Natural killer cell (primary cell): ENCODE measurements around the gene LARP1B. TPM values are rescaled to one million over a fixed set of nuclear protein-coding genes. Genes with fewer than 3 reads are reported as not detected.
A peak's percentile ranks its signal among the peaks of the same experiment; 100 is the strongest.

Experiments used
- ATAC-seq, 3 donors: fragments of 150-1000 bp in 2 of 3; fragments of 200-7000 bp in 1 of 3; cut with Tn5 transposase; 1 replicate in 1 of 3; 2 replicates in 2 of 3; pipeline ENCODE4 v1.10.0; 2021; ENCODE audit warnings: mild to moderate bottlenecking in 2 of 3, moderate library complexity in 2 of 3
- DNase-seq, 2 donors: peaks; one replicate each; pipeline versions ENCODE4 v3.0.0 to v3.0.0-alpha.2; 2013 to 2021; ENCODE audit warnings: mixed read lengths in 1 of 2
- H3K27ac ChIP-seq: one replicate; pipeline ENCODE4 v1.5.1; 2013; ENCODE audit warnings: mild to moderate bottlenecking, low read length
- H3K27me3 ChIP-seq: one replicate; pipeline ENCODE4 v1.6.1; 2013; ENCODE audit warnings: low read length; ENCODE audit not compliant: control insufficient read depth, insufficient read depth
- H3K36me3 ChIP-seq: one replicate; pipeline ENCODE4 v1.6.1; 2013; ENCODE audit warnings: low read length; ENCODE audit not compliant: control insufficient read depth, insufficient read depth
- H3K4me1 ChIP-seq: one replicate; pipeline ENCODE4 v1.6.1; 2013; ENCODE audit warnings: low read length; ENCODE audit not compliant: control insufficient read depth, insufficient read depth
- H3K4me3 ChIP-seq: one replicate; pipeline ENCODE4 v1.5.1; 2013; ENCODE audit warnings: low read length
- H3K9me3 ChIP-seq: one replicate; pipeline ENCODE4 v1.6.1; 2013; ENCODE audit warnings: low read length; ENCODE audit not compliant: control insufficient read depth, insufficient read depth
- H3K27ac Mint-ChIP-seq, 2 donors: one replicate each; pipeline ENCODE4 v1.8.0; 2022; ENCODE audit warnings: mild to moderate bottlenecking in 2 of 2, mixed read lengths in 2 of 2, moderate library complexity in 1 of 2
- H3K27me3 Mint-ChIP-seq, 2 donors: one replicate each; pipeline ENCODE4 v1.8.0; 2022; ENCODE audit warnings: low read depth in 2 of 2, mixed read lengths in 2 of 2
- H3K36me3 Mint-ChIP-seq: one replicate; pipeline ENCODE4 v1.8.0; 2022; ENCODE audit warnings: mixed read lengths
- H3K4me1 Mint-ChIP-seq, 2 donors: one replicate each; pipeline ENCODE4 v1.8.0; 2022; ENCODE audit warnings: mixed read lengths in 2 of 2
- H3K4me3 Mint-ChIP-seq: one replicate; pipeline ENCODE4 v1.8.0; 2022; ENCODE audit warnings: mild to moderate bottlenecking, moderate library complexity, mixed read lengths
- H3K9me3 Mint-ChIP-seq, 2 donors: one replicate each; pipeline ENCODE4 v1.8.0; 2022; ENCODE audit warnings: mixed read lengths in 2 of 2
- WGBS: methylation state at CpG from one replicate; pipeline ENCODE4 v1.1.7; 2013; ENCODE audit warnings: missing lambda C conversion rate; ENCODE audit not compliant: insufficient coverage; 5-methylcytosine and 5-hydroxymethylcytosine counted together
- intact Hi-C: fragments of 100-400 bp; cut with micrococcal nuclease; formaldehyde crosslinking; loops from one replicate; pipeline ENCODE4 v1.14.2; 2022
- total RNA-seq, 4 donors: library from RNA; stranded (reverse); fragments of 120-200 nt in 1 of 4; gene quantifications; one replicate each; pipeline versions ENCODE4 v1.2.3 to v1.2.4, GENCODE V29; 2013 to 2022
- TF ChIP-seq, protein P1 (sequence below): fragments of 200-600 bp; IDR thresholded peaks from one replicate; pipeline ENCODE4 v1.8.0; 2022; ENCODE audit warnings: antibody characterized with exemption

The LARP1B gene
- total RNA-seq, 3 donors from 2014 or later (not counting 1 experiment from before 2014, with no cell fraction given), result 8.5 to 10.7 (median 9.1) TPM

DNA sequence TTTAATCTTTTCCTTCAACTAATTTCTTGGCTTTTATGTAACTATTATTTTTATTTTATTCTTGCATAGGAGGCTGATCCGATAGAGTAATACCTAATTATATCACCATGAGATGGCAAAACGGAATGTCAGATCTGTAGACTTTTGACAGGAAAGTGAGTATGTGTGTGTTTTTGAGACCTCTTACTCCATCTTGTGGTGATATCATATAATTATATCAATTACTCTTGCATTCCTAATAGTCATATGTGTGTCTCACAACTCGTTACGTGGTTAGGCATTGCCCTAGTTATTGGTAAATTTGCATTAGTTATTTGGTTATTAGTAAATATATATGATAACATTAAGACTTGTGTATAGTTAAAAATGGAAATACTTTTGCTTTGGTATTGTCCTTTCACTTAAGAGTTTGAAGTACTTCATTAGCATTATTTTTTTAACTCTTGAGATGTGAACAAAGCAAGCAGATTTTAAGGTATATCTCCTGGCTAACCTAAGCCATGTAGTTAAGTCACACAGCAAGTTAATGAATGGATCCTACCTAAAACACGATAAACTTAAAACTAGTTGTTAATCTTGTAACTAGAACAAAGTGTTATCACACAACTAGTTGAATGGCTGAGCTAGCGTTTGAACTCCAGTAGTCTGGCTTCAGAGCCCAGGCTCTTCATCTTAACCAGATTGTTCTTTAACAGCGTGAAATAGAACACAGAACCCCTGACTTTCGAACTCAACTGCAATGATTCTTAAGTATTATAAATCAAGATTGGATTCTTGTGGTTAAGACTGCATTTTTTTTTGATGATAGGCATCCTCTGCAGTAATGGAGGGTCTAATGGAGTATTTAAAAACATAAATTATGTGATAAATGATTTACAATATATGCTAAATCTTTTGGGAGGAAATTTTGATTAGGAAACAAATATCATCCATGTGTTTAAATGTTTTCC lies 159.4 kb downstream of the LARP1B start:
- WGBS, result 100% methylated on average over 3 of the region's 8 CpGs
- intact Hi-C loops, result no loop called here

DNA sequence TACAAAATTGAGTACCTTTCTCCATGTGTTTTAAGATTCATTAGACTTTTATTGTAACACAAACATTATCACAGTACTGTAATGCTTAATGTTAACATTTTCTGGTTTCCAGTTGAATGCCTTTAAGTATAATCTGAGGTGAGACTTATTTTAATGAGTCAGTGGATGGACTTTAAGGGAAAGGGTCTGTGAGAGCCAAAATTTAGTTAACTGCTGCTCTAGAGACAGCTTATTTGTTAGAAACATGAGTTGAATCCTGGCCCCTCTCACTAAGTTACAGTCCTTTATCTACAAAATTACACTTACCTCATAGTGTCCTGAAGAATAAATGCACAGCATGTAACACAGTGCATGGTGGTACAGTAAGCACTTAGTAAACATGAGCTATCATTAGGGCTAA lies 160.5 kb downstream of the LARP1B start:
- TF ChIP-seq, protein P1, sequence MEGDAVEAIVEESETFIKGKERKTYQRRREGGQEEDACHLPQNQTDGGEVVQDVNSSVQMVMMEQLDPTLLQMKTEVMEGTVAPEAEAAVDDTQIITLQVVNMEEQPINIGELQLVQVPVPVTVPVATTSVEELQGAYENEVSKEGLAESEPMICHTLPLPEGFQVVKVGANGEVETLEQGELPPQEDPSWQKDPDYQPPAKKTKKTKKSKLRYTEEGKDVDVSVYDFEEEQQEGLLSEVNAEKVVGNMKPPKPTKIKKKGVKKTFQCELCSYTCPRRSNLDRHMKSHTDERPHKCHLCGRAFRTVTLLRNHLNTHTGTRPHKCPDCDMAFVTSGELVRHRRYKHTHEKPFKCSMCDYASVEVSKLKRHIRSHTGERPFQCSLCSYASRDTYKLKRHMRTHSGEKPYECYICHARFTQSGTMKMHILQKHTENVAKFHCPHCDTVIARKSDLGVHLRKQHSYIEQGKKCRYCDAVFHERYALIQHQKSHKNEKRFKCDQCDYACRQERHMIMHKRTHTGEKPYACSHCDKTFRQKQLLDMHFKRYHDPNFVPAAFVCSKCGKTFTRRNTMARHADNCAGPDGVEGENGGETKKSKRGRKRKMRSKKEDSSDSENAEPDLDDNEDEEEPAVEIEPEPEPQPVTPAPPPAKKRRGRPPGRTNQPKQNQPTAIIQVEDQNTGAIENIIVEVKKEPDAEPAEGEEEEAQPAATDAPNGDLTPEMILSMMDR, result no peak
- no peaks in the 10 kb centered on the region for H3K9me3 ChIP-seq
- H3K27me3 ChIP-seq, result no peaks in the 10 kb centered on the region
- no peaks in the 10 kb centered on the region for H3K4me1 ChIP-seq
- H3K36me3 ChIP-seq, result no peaks in the 10 kb centered on the region
- Mint-ChIP-seq H3K9me3 (no peaks in the 10 kb centered on the region), H3K27ac (no peak overlapping the region), H3K4me3 (no peak overlapping the region), H3K4me1 (no peaks in the 10 kb centered on the region), H3K27me3 (no peaks in the 10 kb centered on the region), H3K36me3 (no peaks in the 10 kb centered on the region)
- intact Hi-C loops, result no loop called here
- H3K27ac ChIP-seq, result no peak overlapping the region
- no peak for ATAC-seq
- no peak for DNase-seq
- H3K4me3 ChIP-seq, result no peak overlapping the region

More for the DNA sequence above, 159.4 kb downstream of the LARP1B start:
- H3K4me1 ChIP-seq, result no peaks in the 10 kb centered on the region
- Mint-ChIP-seq H3K4me1 (no peaks in the 10 kb centered on the region), H3K27me3 (no peaks in the 10 kb centered on the region), H3K4me3 (no peak overlapping the region), H3K9me3 (no peaks in the 10 kb centered on the region), H3K36me3 (no peaks in the 10 kb centered on the region), H3K27ac (no peak overlapping the region)
- DNase-seq (peak in 1 of 2 donors; percentile 18), ATAC-seq (peak in 1 of 3 donors; percentile 39)
- H3K27me3 ChIP-seq, result no peaks in the 10 kb centered on the region
- no peak overlapping the region for H3K27ac ChIP-seq
- H3K9me3 ChIP-seq, result no peaks in the 10 kb centered on the region
- H3K4me3 ChIP-seq, result no peak overlapping the region
- H3K36me3 ChIP-seq, result no peaks in the 10 kb centered on the region
- TF ChIP-seq, protein P1, result no peak

DNA sequence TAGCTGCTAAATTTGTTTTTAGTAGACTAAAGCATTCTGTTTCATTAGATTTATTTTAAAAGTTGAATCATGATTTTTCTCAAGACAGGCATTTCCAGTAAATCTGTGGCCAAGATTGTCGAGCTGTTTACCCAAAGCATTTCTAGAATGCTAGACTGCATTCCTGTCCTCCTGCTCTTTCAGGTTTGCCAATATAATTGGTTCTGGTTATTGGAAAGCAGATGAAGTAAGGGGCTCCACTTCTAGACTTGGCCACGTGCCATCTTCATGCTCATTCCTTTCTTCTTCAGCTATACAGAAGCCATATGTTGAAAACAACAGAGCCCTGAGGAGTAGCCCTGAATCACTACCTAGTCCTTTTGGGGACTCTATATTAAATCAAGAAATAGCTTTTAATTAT lies 164.0 kb downstream of the LARP1B start:
- Mint-ChIP-seq H3K27me3 (peaks cover 3 to 18% of the 10 kb centered on the region in 2 donors), H3K9me3 (no peaks in the 10 kb centered on the region), H3K4me1 (no peaks in the 10 kb centered on the region), H3K36me3 (no peaks in the 10 kb centered on the region), H3K27ac (no peak overlapping the region), H3K4me3 (no peak overlapping the region)
- H3K36me3 ChIP-seq, result no peaks in the 10 kb centered on the region
- H3K27ac ChIP-seq, result no peak overlapping the region
- no peaks in the 10 kb centered on the region for H3K4me1 ChIP-seq
- DNase-seq, result no peak
- intact Hi-C loops, result no loop called here
- ATAC-seq, result no peak
- 85% methylated on average over 2 of the region's 2 CpGs for WGBS
- H3K9me3 ChIP-seq, result no peaks in the 10 kb centered on the region
- TF ChIP-seq, protein P1, result no peak
- H3K4me3 ChIP-seq, result no peak overlapping the region
- H3K27me3 ChIP-seq, result no peaks in the 10 kb centered on the region
